ENCODE results near the gene SPON1.

DNA sequence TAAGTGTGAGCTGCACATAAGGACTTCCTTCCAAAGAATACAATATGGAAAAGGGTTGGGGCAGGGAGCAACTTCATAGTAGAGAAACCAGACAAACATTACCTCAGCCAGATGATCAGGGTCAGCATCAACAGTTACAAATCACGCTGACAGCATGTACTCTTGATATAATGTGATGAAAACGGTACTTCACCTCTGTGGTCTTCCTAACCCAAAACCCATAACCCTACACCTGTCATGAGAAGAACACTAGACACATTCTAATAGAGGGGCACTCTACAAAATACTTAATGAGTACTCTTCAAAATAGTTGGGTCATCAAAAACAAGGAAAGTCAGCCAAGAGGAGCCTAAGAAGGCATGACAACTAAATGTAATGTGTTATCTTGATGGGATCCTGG is 352.6 kb downstream of the SPON1 start:
- TF ChIP-seq YY1 (IDR thresholded peaks at IDR 0.05; ENCODE audit: low read depth, low read length) (no peak), GABPA (IDR thresholded peaks at IDR 0.05; ENCODE audit: borderline replicate concordance, insufficient read depth, low read length) (no peak), CTCF (IDR thresholded peaks at IDR 0.05; ENCODE audit: control extremely low read depth in 1 of 3, insufficient read depth in 1 of 3, low read depth in 1 of 3, low read length in 3 of 3) (no peak), POLR2A (IDR thresholded peaks at IDR 0.05; ENCODE audit: control extremely low read depth in 1 of 2, low read depth in 2 of 2, low read length in 2 of 2) (no peak), MAFK (IDR thresholded peaks at IDR 0.05; ENCODE audit: low read depth, low read length) (no peak), POLR2AphosphoS5 (IDR thresholded peaks at IDR 0.05; ENCODE audit: low read depth, low read length) (no peak)
- TF ChIP-seq, protein P1, sequence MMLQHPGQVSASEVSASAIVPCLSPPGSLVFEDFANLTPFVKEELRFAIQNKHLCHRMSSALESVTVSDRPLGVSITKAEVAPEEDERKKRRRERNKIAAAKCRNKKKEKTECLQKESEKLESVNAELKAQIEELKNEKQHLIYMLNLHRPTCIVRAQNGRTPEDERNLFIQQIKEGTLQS (IDR thresholded peaks at IDR 0.05; ENCODE audit: insufficient read depth, low read depth, low read length): no peak
